Lung (tissue), 12 donors: ENCODE data around the gene SLC8B1. TPM values are rescaled to one million over a fixed set of nuclear protein-coding genes. Genes with fewer than 3 reads are reported as not detected.

ENCODE experiments used
- ATAC-seq: fragments of 200-7000 bp; cut with Tn5 transposase; one replicate; pipeline ENCODE4 v1.9.1; 2020; ENCODE audit warnings: moderate number of reproducible peaks; ENCODE audit not compliant: insufficient read depth, low FRiP score
- DNase-seq, 3 donors: peaks; one replicate each; pipeline ENCODE4 v3.0.0-alpha.2; 2013 to 2017
- H3K27ac ChIP-seq, 2 donors: one replicate each; pipeline ENCODE4 v1.5.1; 2013; ENCODE audit warnings: mild to moderate bottlenecking in 2 of 2, moderate library complexity in 2 of 2, control low read depth in 1 of 2, inconsistent platforms in 1 of 2, low read depth in 1 of 2, low read length in 1 of 2
- H3K27me3 ChIP-seq, 3 donors: one replicate each; pipeline ENCODE4 v1.5.1; 2013; ENCODE audit warnings: low read length in 2 of 3; ENCODE audit not compliant: control insufficient read depth in 3 of 3, insufficient read depth in 3 of 3
- H3K36me3 ChIP-seq, 4 donors: one replicate each; pipeline ENCODE4 v1.5.1; 2013; ENCODE audit warnings: low read length in 4 of 4, mild to moderate bottlenecking in 1 of 4, moderate library complexity in 1 of 4; ENCODE audit not compliant: control insufficient read depth in 4 of 4, insufficient read depth in 4 of 4
- H3K4me1 ChIP-seq, 5 donors: one replicate each; pipeline ENCODE4 v1.5.1; 2013; ENCODE audit warnings: low read length in 5 of 5, mild to moderate bottlenecking in 2 of 5, moderate library complexity in 1 of 5; ENCODE audit not compliant: control insufficient read depth in 5 of 5, insufficient read depth in 5 of 5
- H3K4me3 ChIP-seq: one replicate; pipeline ENCODE4 v1.5.1; 2013; ENCODE audit warnings: mild to moderate bottlenecking, control low read depth, moderate library complexity
- H3K9ac ChIP-seq, 2 donors: one replicate each; pipeline ENCODE4 v1.5.1; 2013; ENCODE audit warnings: low read length in 2 of 2, control low read depth in 1 of 2; ENCODE audit not compliant: insufficient read depth in 1 of 2
- H3K9me3 ChIP-seq, 4 donors: one replicate each; pipeline ENCODE4 v1.5.1; 2013; ENCODE audit warnings: low read length in 3 of 4, mild to moderate bottlenecking in 1 of 4, moderate library complexity in 1 of 4; ENCODE audit not compliant: control insufficient read depth in 4 of 4, insufficient read depth in 3 of 4
- CTCF ChIP-seq: IDR thresholded peaks from 2 replicates; pipeline ENCODE4 v1.5.1; 2012; ENCODE audit warnings: mild to moderate bottlenecking; ENCODE audit errors: control extremely low read depth, extremely low read depth
- WGBS, 2 donors: extraction: QIAGEN DNeasy Blood & Tissue Kit; methylation state at CpG; one replicate each; pipeline ENCODE4 v1.1.7; 2013; 5-methylcytosine and 5-hydroxymethylcytosine counted together
- polyA plus RNA-seq, 2 donors: library from polyadenylated mRNA; stranded (reverse); fragments of 200-250 nt; gene quantifications; one replicate each; pipeline ENCODE4 v1.2.1, GENCODE V29; 2013
- total RNA-seq, 2 donors: library from RNA; depleted of rRNA in 1 of 2; stranded (reverse); fragments of >200 nt in 1 of 2; gene quantifications; one replicate each; pipeline ENCODE4 v1.2.1, GENCODE V29; 2014 to 2021
- donor health status: control.
- donor health status: control.
- donor health status: Bipolar disorder and iron deficiency.
- donor health status: healthy.
- donor health status: DM: yes; HTN: yes; CAD: no.

SLC8B1 gene
- total and polyA plus RNA-seq, 4 donors: 21.8 to 44.8 (median 32.1) TPM

- H3K4me1 ChIP-seq: no peaks in the 10 kb centered on the region
- H3K9me3 ChIP-seq: no peaks in the 10 kb centered on the region
- ATAC-seq (no peak), DNase-seq (no peak)
- no peak overlapping the region for H3K9ac ChIP-seq
- H3K36me3 ChIP-seq: no peaks in the 10 kb centered on the region
- peaks cover 0 to 6% (median 4%) of the 10 kb centered on the region in 3 donors for H3K27me3 ChIP-seq
- no peak overlapping the region for H3K27ac ChIP-seq
- TF ChIP-seq CTCF: no peak
- no peak overlapping the region for H3K4me3 ChIP-seq
Observed at GRCh38 chr12:113351089-113351488, 16.2 kb upstream of the SLC8B1 start.

- WGBS, 2 donors: 65 to 76% methylated on average over 19 of the region's 19 CpGs
- Histone ChIP-seq H3K36me3 (no peaks in the 10 kb centered on the region), H3K4me1 (no peaks in the 10 kb centered on the region), H3K9me3 (no peaks in the 10 kb centered on the region), H3K9ac (no peak overlapping the region), H3K4me3 (no peak overlapping the region), H3K27me3 (peaks cover 0 to 6% (median 4%) of the 10 kb centered on the region in 3 donors), H3K27ac (no peak overlapping the region)
- TF ChIP-seq CTCF: no peak
- DNase-seq: no peak
- ATAC-seq: no peak
Observed at GRCh38 chr12:113348849-113349536, 14.1 kb upstream of the SLC8B1 start.

GRCh38 chr12:113347892-113348291, 13.0 kb upstream of the SLC8B1 start:
- DNase-seq: no peak
- H3K9ac ChIP-seq: no peak overlapping the region
- H3K27ac ChIP-seq: no peak overlapping the region
- no peaks in the 10 kb centered on the region for H3K36me3 ChIP-seq
- ATAC-seq: no peak
- H3K4me1 ChIP-seq: no peaks in the 10 kb centered on the region
- peaks cover 0 to 6% (median 4%) of the 10 kb centered on the region in 3 donors for H3K27me3 ChIP-seq
- 77 to 79% methylated on average over 2 of the region's 2 CpGs for WGBS, 2 donors
- no peak for TF ChIP-seq CTCF
- no peak overlapping the region for H3K4me3 ChIP-seq
- H3K9me3 ChIP-seq: no peaks in the 10 kb centered on the region

- 90 to 93% methylated on average over 3 of the region's 3 CpGs for WGBS, 2 donors
- no peaks in the 10 kb centered on the region for H3K36me3 ChIP-seq
- no peak for TF ChIP-seq CTCF
- DNase-seq: no peak
- no peaks in the 10 kb centered on the region for H3K4me1 ChIP-seq
- no peak overlapping the region for H3K4me3 ChIP-seq
- H3K9me3 ChIP-seq: no peaks in the 10 kb centered on the region
- peaks cover 0 to 5% (median 4%) of the 10 kb centered on the region in 3 donors for H3K27me3 ChIP-seq
- ATAC-seq: no peak
- no peak overlapping the region for H3K9ac ChIP-seq
- H3K27ac ChIP-seq: no peak overlapping the region
Observed at GRCh38 chr12:113347107-113347506, 12.2 kb upstream of the SLC8B1 start.
